Measurements from ENCODE around the gene AHRR. TPM values are rescaled to one million over a fixed set of nuclear protein-coding genes. Genes with fewer than 3 reads are reported as not detected.
A peak's percentile ranks its signal among the peaks of the same experiment; 100 is the strongest.

The AHRR gene
- total RNA-seq, 2 donors from 2014 or later, result 0.26 to 0.33 TPM

DNA sequence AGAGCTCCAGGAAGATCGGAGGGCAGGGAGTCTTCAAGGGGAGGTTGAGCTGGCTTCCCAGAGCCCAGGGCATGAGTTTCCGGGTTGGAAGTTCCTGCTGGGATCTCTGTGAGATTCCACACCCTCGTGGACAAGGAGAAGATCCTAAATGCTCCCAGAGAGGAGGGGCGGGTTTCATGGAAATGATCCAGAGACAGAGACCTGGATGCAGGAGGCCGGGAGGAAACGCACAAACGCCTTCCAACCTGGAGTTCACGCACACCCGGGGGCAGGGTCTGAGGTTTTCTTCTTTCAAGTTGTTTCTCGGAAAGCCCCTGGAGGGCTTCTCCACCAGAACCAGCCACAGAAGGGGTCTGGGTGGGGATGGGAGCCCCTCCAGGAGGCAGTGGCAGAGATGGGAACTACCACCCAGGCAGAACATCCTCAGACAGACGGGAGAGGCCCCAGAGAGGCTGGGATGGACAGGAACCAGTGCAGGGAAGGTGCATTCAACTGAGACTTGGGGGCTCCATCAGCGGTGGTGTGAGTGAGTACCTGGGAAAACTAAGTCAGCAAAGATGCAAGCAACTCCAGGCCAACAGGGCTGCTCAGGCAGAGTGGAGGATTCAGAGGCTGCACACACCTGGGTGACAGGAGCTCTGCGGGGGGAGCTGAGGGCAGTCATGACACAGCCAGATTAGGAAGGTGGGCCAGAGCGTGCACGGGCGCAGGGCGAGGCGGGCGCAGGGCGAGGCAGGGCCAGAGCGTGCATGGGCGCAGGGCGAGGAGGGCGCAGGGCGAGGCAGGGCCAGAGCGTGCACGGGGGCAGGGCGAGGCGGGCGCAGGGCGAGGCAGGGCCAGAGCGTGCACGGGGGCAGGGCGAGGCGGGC is 69.3 kb downstream of the AHRR start:
- Histone ChIP-seq H3K27me3 (no peaks in the 10 kb centered on the region), H3K9me3 (no peaks in the 10 kb centered on the region), H3K4me3 (no peak overlapping the region), H3K36me3 (replicated peaks in 1 of 2; ENCODE audit: insufficient read depth in 1 of 2, low read depth in 2 of 2) (no peaks in the 10 kb centered on the region), H3K27ac (no peak overlapping the region), H3K4me1 (no peaks in the 10 kb centered on the region)
- DNase-seq (peak in 1 of 4 donors; percentile 1), ATAC-seq (no peak)
- intact Hi-C loops (cut with DNase I), result no loop called here
- TF ChIP-seq, protein P1, sequence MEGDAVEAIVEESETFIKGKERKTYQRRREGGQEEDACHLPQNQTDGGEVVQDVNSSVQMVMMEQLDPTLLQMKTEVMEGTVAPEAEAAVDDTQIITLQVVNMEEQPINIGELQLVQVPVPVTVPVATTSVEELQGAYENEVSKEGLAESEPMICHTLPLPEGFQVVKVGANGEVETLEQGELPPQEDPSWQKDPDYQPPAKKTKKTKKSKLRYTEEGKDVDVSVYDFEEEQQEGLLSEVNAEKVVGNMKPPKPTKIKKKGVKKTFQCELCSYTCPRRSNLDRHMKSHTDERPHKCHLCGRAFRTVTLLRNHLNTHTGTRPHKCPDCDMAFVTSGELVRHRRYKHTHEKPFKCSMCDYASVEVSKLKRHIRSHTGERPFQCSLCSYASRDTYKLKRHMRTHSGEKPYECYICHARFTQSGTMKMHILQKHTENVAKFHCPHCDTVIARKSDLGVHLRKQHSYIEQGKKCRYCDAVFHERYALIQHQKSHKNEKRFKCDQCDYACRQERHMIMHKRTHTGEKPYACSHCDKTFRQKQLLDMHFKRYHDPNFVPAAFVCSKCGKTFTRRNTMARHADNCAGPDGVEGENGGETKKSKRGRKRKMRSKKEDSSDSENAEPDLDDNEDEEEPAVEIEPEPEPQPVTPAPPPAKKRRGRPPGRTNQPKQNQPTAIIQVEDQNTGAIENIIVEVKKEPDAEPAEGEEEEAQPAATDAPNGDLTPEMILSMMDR (IDR thresholded peaks at IDR 0.05), result no peak
- 70 to 72% methylated on average over 29 to 35 of the region's 35 CpGs for WGBS, 2 donors

DNA sequence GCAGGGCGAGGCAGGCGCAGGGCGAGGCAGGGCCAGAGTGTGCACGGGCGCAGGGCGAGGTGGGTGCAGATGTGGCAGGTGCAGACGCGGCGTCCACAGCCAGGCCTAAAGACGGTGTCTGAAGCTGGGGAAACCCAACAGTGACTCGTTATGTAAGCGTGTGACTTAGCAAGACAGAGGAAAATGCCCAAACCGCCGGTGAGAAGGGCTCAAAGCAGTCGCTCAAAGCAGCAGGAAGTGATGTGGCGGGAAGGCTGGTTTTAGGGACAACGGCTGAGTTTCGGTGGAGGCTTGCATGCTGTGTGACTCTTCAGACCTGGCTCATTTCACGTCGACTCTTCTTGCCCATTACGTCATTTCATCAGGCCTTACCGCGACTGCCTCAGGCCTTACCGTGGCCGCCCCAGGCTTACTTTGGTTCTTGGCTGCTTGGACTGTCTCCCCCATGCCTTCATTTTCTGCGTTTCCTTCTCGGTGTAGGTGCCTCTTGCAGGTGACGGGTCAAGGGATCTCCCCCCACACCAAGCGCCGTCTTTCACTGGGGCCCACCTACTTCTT is 71.0 kb downstream of the AHRR start:
- Histone ChIP-seq H3K4me3 (no peak overlapping the region), H3K4me1 (no peaks in the 10 kb centered on the region), H3K27ac (no peak overlapping the region), H3K27me3 (no peaks in the 10 kb centered on the region), H3K9me3 (no peaks in the 10 kb centered on the region), H3K36me3 (replicated peaks in 1 of 2; ENCODE audit: insufficient read depth in 1 of 2, low read depth in 2 of 2) (no peaks in the 10 kb centered on the region)
- DNase-seq (peak in 1 of 4 donors; percentile 1), ATAC-seq (no peak)
- intact Hi-C loops (cut with DNase I), result no loop called here
- WGBS, 2 donors, result 67 to 78% methylated on average over 30 of the region's 30 CpGs
- TF ChIP-seq, protein P1 (IDR thresholded peaks at IDR 0.05), result no peak
- TF ChIP-seq POLR2A (IDR thresholded peaks at IDR 0.05), result no peak

DNA sequence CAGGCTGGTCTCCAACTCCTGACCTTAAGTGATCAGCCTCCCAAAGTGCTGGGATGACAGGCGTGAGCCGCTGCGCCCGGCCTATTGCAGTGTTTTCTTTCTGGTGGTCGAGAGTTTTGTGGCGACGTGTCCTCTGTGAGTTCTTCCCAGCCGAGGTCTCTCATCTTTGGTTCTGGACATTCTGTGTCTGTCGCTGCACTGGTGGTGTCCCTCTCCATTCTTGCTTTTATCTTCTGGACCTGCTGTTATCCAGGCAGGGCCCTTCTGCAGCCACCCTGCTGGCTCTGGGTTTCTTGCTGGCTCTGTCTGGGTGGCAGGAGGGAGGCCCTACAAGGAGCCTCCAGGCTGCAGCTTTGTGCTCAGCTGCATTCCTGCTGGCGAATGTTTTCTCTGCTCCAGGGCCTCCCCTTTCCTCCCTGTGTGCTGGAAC is 72.3 kb downstream of the AHRR start:
- Histone ChIP-seq H3K9me3 (no peaks in the 10 kb centered on the region), H3K36me3 (replicated peaks in 1 of 2; ENCODE audit: insufficient read depth in 1 of 2, low read depth in 2 of 2) (no peaks in the 10 kb centered on the region), H3K4me3 (no peak overlapping the region), H3K27me3 (no peaks in the 10 kb centered on the region), H3K27ac (no peak overlapping the region), H3K4me1 (no peaks in the 10 kb centered on the region)
- ATAC-seq (no peak), DNase-seq (no peak)
- intact Hi-C loops (cut with DNase I), result no loop called here
- TF ChIP-seq, protein P1 (IDR thresholded peaks at IDR 0.05), result no peak
- TF ChIP-seq POLR2A (IDR thresholded peaks at IDR 0.05), result no peak
- 79 to 85% methylated on average over 9 to 10 of the region's 10 CpGs for WGBS, 2 donors

DNA sequence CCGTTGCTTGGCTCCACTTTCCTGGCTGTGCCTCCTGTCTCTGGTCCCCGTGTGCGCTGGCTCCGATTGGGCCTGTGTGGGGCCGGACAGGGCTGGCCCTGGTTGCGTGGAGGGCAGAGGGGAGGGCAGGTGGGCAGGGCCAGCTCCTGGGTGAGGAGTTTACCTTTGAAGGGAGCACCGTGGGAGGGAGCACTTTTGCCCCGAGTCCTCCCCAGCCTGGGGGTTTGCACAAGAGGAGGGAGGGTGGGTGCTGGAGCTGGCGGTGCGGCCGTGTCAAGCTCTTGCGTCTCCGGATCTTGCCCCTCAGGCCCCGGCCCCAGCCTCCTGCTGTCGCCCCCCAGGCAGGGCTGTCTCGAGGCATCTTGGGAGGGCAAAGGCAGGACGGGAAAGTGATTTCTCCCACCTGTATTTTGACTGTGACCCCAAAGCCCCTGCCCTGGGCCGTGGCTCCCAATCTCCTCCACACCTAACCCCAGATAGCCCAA is 73.2 kb downstream of the AHRR start:
- ATAC-seq (no peak), DNase-seq (no peak)
- Histone ChIP-seq H3K4me3 (no peak overlapping the region), H3K9me3 (no peaks in the 10 kb centered on the region), H3K4me1 (peaks cover 5% of the 10 kb centered on the region), H3K27me3 (no peaks in the 10 kb centered on the region), H3K36me3 (replicated peaks in 1 of 2; ENCODE audit: insufficient read depth in 1 of 2, low read depth in 2 of 2) (no peaks in the 10 kb centered on the region), H3K27ac (no peak overlapping the region)
- intact Hi-C loops (cut with DNase I), result no loop called here
- 69 to 76% methylated on average over 11 to 18 of the region's 18 CpGs for WGBS, 2 donors
- TF ChIP-seq, protein P1 (IDR thresholded peaks at IDR 0.05), result no peak
- TF ChIP-seq POLR2A (IDR thresholded peaks at IDR 0.05), result no peak
